Suprapubic skin (tissue), 4 donors: Measurements from ENCODE around the gene DUS3L.
"Not testable (repeated sequence)": the region's sequence is repeated elsewhere in the genome, so short reads cannot be mapped to it uniquely, and the experiment has no call there.

Experiments used
- POLR2A ChIP-seq, 2 donors: fragments of 450-650 bp; IDR thresholded peaks; one replicate each; pipeline ENCODE4 v1.6.1; 2017; ENCODE audit warnings: antibody characterized with exemption in 2 of 2, mild to moderate bottlenecking in 2 of 2, moderate library complexity in 2 of 2
- POLR2AphosphoS5 ChIP-seq, 3 donors: sonication (generic); formaldehyde crosslinking; IDR thresholded peaks; one replicate each; pipeline ENCODE4 v1.6.1; 2017; ENCODE audit warnings: antibody characterized with exemption in 3 of 3
- TF ChIP-seq, protein P1 (sequence below), 2 donors: fragments of 200-600 bp in 1 of 2; fragments of 450-650 bp in 1 of 2; sonication (generic) in 1 of 2; IDR thresholded peaks; one replicate each; pipeline ENCODE4 v1.5.1; 2016 to 2019; ENCODE audit warnings: antibody characterized with exemption in 2 of 2, mild to moderate bottlenecking in 1 of 2, moderate library complexity in 1 of 2

DNA sequence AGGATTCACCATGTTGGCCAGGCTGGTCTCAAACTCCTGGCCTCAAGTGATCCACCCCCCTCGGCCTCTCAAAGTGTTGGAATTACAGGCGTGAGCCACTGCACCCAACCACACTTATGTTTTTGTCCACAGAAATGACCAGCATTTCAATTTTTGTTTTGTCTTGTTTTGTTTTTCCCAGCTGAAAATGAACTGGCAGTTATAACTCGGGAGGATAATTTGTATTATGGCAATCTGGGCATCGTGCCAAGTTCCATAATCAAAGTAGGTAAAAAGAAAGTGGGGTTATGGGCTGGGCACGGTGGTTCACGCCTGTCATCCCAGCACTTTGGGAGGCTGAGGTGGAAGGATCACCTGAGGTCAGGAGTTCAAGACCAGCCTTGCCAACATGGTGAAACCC lies 42.0 kb downstream of the DUS3L start:
- TF ChIP-seq POLR2AphosphoS5, POLR2A (IDR thresholded peaks at IDR 0.05): not testable (repeated sequence)
- TF ChIP-seq, protein P1, sequence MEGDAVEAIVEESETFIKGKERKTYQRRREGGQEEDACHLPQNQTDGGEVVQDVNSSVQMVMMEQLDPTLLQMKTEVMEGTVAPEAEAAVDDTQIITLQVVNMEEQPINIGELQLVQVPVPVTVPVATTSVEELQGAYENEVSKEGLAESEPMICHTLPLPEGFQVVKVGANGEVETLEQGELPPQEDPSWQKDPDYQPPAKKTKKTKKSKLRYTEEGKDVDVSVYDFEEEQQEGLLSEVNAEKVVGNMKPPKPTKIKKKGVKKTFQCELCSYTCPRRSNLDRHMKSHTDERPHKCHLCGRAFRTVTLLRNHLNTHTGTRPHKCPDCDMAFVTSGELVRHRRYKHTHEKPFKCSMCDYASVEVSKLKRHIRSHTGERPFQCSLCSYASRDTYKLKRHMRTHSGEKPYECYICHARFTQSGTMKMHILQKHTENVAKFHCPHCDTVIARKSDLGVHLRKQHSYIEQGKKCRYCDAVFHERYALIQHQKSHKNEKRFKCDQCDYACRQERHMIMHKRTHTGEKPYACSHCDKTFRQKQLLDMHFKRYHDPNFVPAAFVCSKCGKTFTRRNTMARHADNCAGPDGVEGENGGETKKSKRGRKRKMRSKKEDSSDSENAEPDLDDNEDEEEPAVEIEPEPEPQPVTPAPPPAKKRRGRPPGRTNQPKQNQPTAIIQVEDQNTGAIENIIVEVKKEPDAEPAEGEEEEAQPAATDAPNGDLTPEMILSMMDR (IDR thresholded peaks at IDR 0.05), result not testable (repeated sequence)
